HepG2 (cell line): Measurements from ENCODE around the gene CHST14. TPM values are rescaled to one million over a fixed set of nuclear protein-coding genes. Genes with fewer than 3 reads are reported as not detected.

Source experiments
- CHCHD3 ChIP-seq: sonication (generic); formaldehyde crosslinking; IDR thresholded peaks from 2 replicates; pipeline ENCODE4 v1.8.0; 2022; ENCODE audit warnings: mild to moderate bottlenecking, missing genetic modification reagents, moderate library complexity
- GATA4 ChIP-seq: sonication (generic); IDR thresholded peaks from 2 replicates; pipeline ENCODE4 v1.6.1; 2016; ENCODE audit warnings: antibody characterized with exemption, low read depth, borderline replicate concordance
- ISX ChIP-seq: sonication (generic); formaldehyde crosslinking; conservative IDR thresholded peaks from 2 replicates; pipeline ENCODE4 v1.5.0; 2020; ENCODE audit warnings: missing genetic modification reagents
- KLF11 ChIP-seq: IDR thresholded peaks from 2 replicates; pipeline ENCODE4 v1.6.1; 2016; ENCODE audit warnings: missing compliant biosample characterization
- MAFG ChIP-seq: sonication (generic); formaldehyde crosslinking; IDR thresholded peaks from 2 replicates; pipeline ENCODE4 v1.5.1; 2020; ENCODE audit warnings: mild to moderate bottlenecking, missing genetic modification reagents
- MBD4 ChIP-seq: IDR thresholded peaks from 2 replicates; pipeline ENCODE4 v1.6.1; 2012; ENCODE audit warnings: low read length, inconsistent platforms, borderline replicate concordance
- MYC ChIP-seq: sonication (generic); formaldehyde crosslinking; IDR thresholded peaks from 2 replicates; pipeline ENCODE4 v1.9.0; 2021; ENCODE audit warnings: missing genetic modification reagents, borderline replicate concordance
- RBM39 ChIP-seq: fragments of 200-400 bp; formaldehyde crosslinking; IDR thresholded peaks from one replicate; pipeline ENCODE4 v1.6.1; 2018; ENCODE audit warnings: antibody characterized with exemption, mild to moderate bottlenecking, low read depth, low read length; ENCODE audit not compliant: poor library complexity, severe bottlenecking
- SETDB1 ChIP-seq: sonication (generic); formaldehyde crosslinking; IDR thresholded peaks from 2 replicates; pipeline ENCODE4 v1.5.1; 2020; ENCODE audit warnings: missing genetic modification reagents, mild to moderate bottlenecking, borderline replicate concordance
- SP2 ChIP-seq: sonication (generic); formaldehyde crosslinking; IDR thresholded peaks from 2 replicates; pipeline ENCODE4 v1.5.1; 2020; ENCODE audit warnings: mild to moderate bottlenecking, missing genetic modification reagents
- TGIF2 ChIP-seq: IDR thresholded peaks from 2 replicates; pipeline ENCODE4 v1.6.1; 2016; ENCODE audit warnings: control low read depth, missing compliant biosample characterization
- YEATS2 ChIP-seq: sonication (generic); formaldehyde crosslinking; IDR thresholded peaks from 2 replicates; pipeline ENCODE4 v1.4.0; 2020; ENCODE audit warnings: missing genetic modification reagents, borderline replicate concordance
- ZKSCAN5 ChIP-seq: sonication (generic); formaldehyde crosslinking; IDR thresholded peaks from 2 replicates; pipeline ENCODE4 v1.5.1; 2020; ENCODE audit warnings: mild to moderate bottlenecking, missing genetic modification reagents
- ZNF160 ChIP-seq: sonication (generic); formaldehyde crosslinking; IDR thresholded peaks from 2 replicates; pipeline ENCODE4 v1.8.0; 2022; ENCODE audit warnings: mild to moderate bottlenecking, inconsistent platforms, missing genetic modification reagents
- ZNF20 ChIP-seq: sonication (generic); formaldehyde crosslinking; IDR thresholded peaks from 2 replicates; pipeline ENCODE4 v1.4.0; 2020; ENCODE audit warnings: mild to moderate bottlenecking, moderate library complexity, missing genetic modification reagents
- ZNF224 ChIP-seq: sonication (generic); formaldehyde crosslinking; IDR thresholded peaks from 2 replicates; pipeline ENCODE4 v1.5.0; 2020; ENCODE audit warnings: mild to moderate bottlenecking, missing genetic modification reagents
- ZNF549 ChIP-seq: sonication (generic); formaldehyde crosslinking; IDR thresholded peaks from 2 replicates; pipeline ENCODE4 v1.5.0; 2020; ENCODE audit warnings: missing genetic modification reagents
- ZNF615 ChIP-seq: sonication (generic); formaldehyde crosslinking; IDR thresholded peaks from 2 replicates; pipeline ENCODE4 v1.5.0; 2020; ENCODE audit warnings: mild to moderate bottlenecking, missing genetic modification reagents, borderline replicate concordance
- ZNF883 ChIP-seq: sonication (generic); formaldehyde crosslinking; IDR thresholded peaks from 2 replicates; pipeline ENCODE4 v1.5.1; 2020; ENCODE audit warnings: mild to moderate bottlenecking, missing genetic modification reagents; ENCODE audit errors: not compliant biosample characterization
- polyA plus RNA-seq, 8 experiments: library from polyadenylated mRNA; depleted of rRNA in 3 of 8; stranded (reverse) in 7 of 8; unstranded in 1 of 8; fragments of >200 nt; fragmentation: Illumina TruSeq in 4 of 8; extraction: Trizol in 4 of 8; gene quantifications; 2 replicates each; pipeline versions ENCODE4 v1.2.1 to v1.2.3, GENCODE V29; 2011 to 2016; ENCODE audit warnings: low read depth in 4 of 8, missing spikeins in 1 of 8, mixed read lengths in 1 of 8; ENCODE audit not compliant: insufficient read depth in 1 of 8
- total RNA-seq, 5 experiments: library from RNA; depleted of rRNA; stranded (reverse); fragments of >200 nt; fragmentation: Illumina TruSeq; extraction: Trizol; gene quantifications; 2 replicates each; pipeline ENCODE4 v1.2.3, GENCODE V29; 2016; ENCODE audit warnings: low read depth in 1 of 5
- TF ChIP-seq, protein P1 (sequence below): sonication (generic); formaldehyde crosslinking; IDR thresholded peaks from 2 replicates; pipeline ENCODE4 v1.9.0; 2021; ENCODE audit warnings: missing genetic modification reagents, borderline replicate concordance
- TF ChIP-seq, protein P2 (sequence below): sonication (generic); formaldehyde crosslinking; IDR thresholded peaks from 2 replicates; pipeline ENCODE4 v1.4.0; 2020; ENCODE audit warnings: missing genetic modification reagents
- TF ChIP-seq, protein P3 (sequence below): sonication (generic); formaldehyde crosslinking; IDR thresholded peaks from 2 replicates; pipeline ENCODE4 v1.4.0; 2020; ENCODE audit warnings: missing genetic modification reagents
- TF ChIP-seq, protein P4 (sequence below): fragments of 450-650 bp; IDR thresholded peaks from 2 replicates; pipeline ENCODE4 v1.6.1; 2016
- TF ChIP-seq, protein P5 (sequence below): sonication (generic); formaldehyde crosslinking; IDR thresholded peaks from 2 replicates; pipeline ENCODE4 v1.4.0; 2020; ENCODE audit warnings: missing genetic modification reagents, borderline replicate concordance

Gene CHST14
- total and polyA plus RNA-seq, 2 of the 13 experiments (the other 11 are each of a cell fraction or from before 2014, with no cell fraction given), result 8.9 to 12.4 TPM

DNA sequence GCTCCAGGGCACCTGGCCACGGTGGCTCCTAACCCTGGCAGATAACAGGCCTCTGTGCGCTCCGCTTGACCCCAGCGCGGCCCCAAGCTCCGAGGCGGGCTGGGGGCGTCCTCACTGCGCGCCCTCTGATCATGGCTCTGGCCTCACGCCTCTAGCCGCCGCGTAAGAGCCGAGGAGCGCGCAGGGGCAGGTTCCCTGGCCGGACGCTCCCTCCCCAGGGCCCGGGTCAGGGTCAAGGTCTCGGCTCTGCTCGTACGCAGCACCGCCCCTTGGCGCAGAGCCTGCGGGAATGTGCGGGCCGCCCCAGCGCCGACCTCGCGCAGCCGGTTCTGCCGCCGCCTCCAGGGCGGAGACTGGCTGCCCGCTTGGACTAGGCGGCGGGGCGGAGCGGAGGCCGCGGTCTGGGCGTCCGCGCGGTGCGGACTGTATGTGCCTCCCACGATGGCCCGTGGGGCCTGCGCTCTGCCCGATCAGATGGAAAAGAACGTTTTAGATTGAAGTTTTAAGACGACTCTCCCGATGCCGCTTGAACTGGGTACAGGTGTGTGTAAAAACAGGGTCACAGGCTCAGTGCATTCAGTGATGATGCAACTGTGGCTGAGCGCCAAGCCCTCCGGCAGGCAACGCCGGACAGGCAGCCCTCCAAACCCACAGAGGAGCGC, 40.8 kb downstream of the CHST14 start (continued):
- TF ChIP-seq SP2 (CRISPR knock-in tag) (peak; percentile 35; the same call in 1 of the 2 replicates), ZNF224 (CRISPR knock-in tag) (no peak), YEATS2 (no peak), ZNF883 (CRISPR knock-in tag) (peak; percentile 77), ZKSCAN5 (CRISPR knock-in tag) (no peak), MYC (CRISPR knock-in tag) (peak; percentile 73; the same call in 1 of the 2 replicates), ZNF615 (CRISPR knock-in tag) (no peak), ZNF549 (CRISPR knock-in tag) (no peak), ISX (0 out of 2 replicates have a peak, but pooled peaks have one; percentile 17), GATA4 (no peak), ZNF20 (CRISPR knock-in tag) (no peak), RBM39 (peak; percentile 55), KLF11 (no peak), MAFG (CRISPR knock-in tag) (no peak), CHCHD3 (CRISPR knock-in tag) (peak; percentile 48; the same call in 1 of the 2 replicates), TGIF2 (no peak), ZNF160 (CRISPR knock-in tag) (peak; percentile 53; the same call in 1 of the 2 replicates), MBD4 (no peak), SETDB1 (CRISPR knock-in tag) (no peak)
- TF ChIP-seq, protein P1, sequence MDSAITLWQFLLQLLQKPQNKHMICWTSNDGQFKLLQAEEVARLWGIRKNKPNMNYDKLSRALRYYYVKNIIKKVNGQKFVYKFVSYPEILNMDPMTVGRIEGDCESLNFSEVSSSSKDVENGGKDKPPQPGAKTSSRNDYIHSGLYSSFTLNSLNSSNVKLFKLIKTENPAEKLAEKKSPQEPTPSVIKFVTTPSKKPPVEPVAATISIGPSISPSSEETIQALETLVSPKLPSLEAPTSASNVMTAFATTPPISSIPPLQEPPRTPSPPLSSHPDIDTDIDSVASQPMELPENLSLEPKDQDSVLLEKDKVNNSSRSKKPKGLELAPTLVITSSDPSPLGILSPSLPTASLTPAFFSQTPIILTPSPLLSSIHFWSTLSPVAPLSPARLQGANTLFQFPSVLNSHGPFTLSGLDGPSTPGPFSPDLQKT (CRISPR knock-in tag), result no peak
- TF ChIP-seq, protein P2, sequence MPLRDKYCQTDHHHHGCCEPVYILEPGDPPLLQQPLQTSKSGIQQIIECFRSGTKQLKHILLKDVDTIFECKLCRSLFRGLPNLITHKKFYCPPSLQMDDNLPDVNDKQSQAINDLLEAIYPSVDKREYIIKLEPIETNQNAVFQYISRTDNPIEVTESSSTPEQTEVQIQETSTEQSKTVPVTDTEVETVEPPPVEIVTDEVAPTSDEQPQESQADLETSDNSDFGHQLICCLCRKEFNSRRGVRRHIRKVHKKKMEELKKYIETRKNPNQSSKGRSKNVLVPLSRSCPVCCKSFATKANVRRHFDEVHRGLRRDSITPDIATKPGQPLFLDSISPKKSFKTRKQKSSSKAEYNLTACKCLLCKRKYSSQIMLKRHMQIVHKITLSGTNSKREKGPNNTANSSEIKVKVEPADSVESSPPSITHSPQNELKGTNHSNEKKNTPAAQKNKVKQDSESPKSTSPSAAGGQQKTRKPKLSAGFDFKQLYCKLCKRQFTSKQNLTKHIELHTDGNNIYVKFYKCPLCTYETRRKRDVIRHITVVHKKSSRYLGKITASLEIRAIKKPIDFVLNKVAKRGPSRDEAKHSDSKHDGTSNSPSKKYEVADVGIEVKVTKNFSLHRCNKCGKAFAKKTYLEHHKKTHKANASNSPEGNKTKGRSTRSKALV (CRISPR knock-in tag), result peak; percentile 99
- TF ChIP-seq, protein P3, sequence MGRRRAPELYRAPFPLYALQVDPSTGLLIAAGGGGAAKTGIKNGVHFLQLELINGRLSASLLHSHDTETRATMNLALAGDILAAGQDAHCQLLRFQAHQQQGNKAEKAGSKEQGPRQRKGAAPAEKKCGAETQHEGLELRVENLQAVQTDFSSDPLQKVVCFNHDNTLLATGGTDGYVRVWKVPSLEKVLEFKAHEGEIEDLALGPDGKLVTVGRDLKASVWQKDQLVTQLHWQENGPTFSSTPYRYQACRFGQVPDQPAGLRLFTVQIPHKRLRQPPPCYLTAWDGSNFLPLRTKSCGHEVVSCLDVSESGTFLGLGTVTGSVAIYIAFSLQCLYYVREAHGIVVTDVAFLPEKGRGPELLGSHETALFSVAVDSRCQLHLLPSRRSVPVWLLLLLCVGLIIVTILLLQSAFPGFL (CRISPR knock-in tag), result no peak
- TF ChIP-seq, protein P4, sequence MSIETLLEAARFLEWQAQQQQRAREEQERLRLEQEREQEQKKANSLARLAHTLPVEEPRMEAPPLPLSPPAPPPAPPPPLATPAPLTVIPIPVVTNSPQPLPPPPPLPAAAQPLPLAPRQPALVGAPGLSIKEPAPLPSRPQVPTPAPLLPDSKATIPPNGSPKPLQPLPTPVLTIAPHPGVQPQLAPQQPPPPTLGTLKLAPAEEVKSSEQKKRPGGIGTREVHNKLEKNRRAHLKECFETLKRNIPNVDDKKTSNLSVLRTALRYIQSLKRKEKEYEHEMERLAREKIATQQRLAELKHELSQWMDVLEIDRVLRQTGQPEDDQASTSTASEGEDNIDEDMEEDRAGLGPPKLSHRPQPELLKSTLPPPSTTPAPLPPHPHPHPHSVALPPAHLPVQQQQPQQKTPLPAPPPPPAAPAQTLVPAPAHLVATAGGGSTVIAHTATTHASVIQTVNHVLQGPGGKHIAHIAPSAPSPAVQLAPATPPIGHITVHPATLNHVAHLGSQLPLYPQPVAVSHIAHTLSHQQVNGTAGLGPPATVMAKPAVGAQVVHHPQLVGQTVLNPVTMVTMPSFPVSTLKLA, result no peak
- TF ChIP-seq, protein P5, sequence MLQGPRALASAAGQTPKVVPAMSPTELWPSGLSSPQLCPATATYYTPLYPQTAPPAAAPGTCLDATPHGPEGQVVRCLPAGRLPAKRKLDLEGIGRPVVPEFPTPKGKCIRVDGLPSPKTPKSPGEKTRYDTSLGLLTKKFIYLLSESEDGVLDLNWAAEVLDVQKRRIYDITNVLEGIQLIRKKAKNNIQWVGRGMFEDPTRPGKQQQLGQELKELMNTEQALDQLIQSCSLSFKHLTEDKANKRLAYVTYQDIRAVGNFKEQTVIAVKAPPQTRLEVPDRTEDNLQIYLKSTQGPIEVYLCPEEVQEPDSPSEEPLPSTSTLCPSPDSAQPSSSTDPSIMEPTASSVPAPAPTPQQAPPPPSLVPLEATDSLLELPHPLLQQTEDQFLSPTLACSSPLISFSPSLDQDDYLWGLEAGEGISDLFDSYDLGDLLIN (CRISPR knock-in tag), result no peak
